ENCODE results near the gene ELAPOR1. TPM values are rescaled to one million over a fixed set of nuclear protein-coding genes. Genes with fewer than 3 reads are reported as not detected.

The ELAPOR1 gene
- total and polyA plus RNA-seq, 9 of the 15 experiments (the other 6 are each of a cell fraction or from before 2014, with no cell fraction given), result 0.07 to 1.2 (median 0.18) TPM

DNA sequence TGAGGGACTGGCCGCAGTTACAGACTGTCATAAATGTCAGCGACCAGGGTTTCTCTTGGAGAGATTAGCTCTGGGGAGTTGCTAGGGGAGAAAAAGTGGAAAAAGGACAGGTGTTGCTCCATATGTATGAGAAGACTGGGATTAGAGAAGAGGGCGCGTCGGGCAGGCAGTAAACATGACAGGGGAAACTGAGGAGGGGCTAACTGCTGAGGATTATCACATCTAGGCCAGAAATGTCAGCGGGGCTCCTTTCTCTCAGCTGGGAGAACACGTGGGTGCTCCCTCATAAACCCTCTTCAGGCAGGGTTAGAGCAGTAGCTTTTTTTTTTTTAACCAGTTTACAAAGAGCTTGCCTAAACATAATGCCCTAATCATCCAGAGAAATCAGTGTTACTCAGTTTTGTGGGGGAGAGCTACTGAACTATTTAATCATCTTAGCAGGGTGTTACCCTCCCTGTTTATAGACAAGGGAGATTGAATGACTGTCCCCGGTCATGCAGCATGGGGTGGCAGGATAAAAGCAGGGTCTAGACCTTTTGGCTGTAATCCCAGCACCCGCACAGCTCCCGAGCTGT, 35.2 kb downstream of the ELAPOR1 start (continued):
- TF ChIP-seq, protein P1, sequence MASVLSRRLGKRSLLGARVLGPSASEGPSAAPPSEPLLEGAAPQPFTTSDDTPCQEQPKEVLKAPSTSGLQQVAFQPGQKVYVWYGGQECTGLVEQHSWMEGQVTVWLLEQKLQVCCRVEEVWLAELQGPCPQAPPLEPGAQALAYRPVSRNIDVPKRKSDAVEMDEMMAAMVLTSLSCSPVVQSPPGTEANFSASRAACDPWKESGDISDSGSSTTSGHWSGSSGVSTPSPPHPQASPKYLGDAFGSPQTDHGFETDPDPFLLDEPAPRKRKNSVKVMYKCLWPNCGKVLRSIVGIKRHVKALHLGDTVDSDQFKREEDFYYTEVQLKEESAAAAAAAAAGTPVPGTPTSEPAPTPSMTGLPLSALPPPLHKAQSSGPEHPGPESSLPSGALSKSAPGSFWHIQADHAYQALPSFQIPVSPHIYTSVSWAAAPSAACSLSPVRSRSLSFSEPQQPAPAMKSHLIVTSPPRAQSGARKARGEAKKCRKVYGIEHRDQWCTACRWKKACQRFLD (CRISPR knock-in tag; IDR thresholded peaks at IDR 0.05), result peak; percentile 77
- TF ChIP-seq, protein P2, sequence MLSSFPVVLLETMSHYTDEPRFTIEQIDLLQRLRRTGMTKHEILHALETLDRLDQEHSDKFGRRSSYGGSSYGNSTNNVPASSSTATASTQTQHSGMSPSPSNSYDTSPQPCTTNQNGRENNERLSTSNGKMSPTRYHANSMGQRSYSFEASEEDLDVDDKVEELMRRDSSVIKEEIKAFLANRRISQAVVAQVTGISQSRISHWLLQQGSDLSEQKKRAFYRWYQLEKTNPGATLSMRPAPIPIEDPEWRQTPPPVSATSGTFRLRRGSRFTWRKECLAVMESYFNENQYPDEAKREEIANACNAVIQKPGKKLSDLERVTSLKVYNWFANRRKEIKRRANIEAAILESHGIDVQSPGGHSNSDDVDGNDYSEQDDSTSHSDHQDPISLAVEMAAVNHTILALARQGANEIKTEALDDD (IDR thresholded peaks at IDR 0.05), result peak; percentile 85
- TF ChIP-seq SMARCC2 (IDR thresholded peaks at IDR 0.05; ENCODE audit: low read depth) (0 out of 2 replicates have a peak, but pooled peaks have one; percentile 28), HDAC1 (IDR thresholded peaks at IDR 0.05) (peak in 1 of 2 experiments; percentile 89; a peak in 2 of 4 replicates), ZFP36 (IDR thresholded peaks at IDR 0.05; ENCODE audit: low read depth, low read length, partially characterized antibody) (no peak), HMGN3 (IDR thresholded peaks at IDR 0.05; ENCODE audit: borderline replicate concordance, extremely low read depth, insufficient read length, low read depth, low read length) (no peak), GATA2 (CRISPR knock-in tag; IDR thresholded peaks at IDR 0.05) (peak; percentile 49), KDM1A (IDR thresholded peaks at IDR 0.05) (peak; percentile 98), FOXA1 (IDR thresholded peaks at IDR 0.05; ENCODE audit: borderline replicate concordance) (no peak), ZNF232 (CRISPR knock-in tag; IDR thresholded peaks at IDR 0.05) (no peak), ZNF316 (IDR thresholded peaks at IDR 0.05) (no peak), ZNF589 (CRISPR knock-in tag; IDR thresholded peaks at IDR 0.05; ENCODE audit: low read depth) (no peak), EGR1 (conservative IDR thresholded peaks at IDR 0.05) (peak; percentile 47; the same call in 1 of the 2 replicates), THRAP3 (IDR thresholded peaks at IDR 0.05; ENCODE audit: borderline replicate concordance) (no peak), TGIF2 (CRISPR knock-in tag; IDR thresholded peaks at IDR 0.05) (no peak), MTA2 (IDR thresholded peaks at IDR 0.05; ENCODE audit: low read depth) (0 out of 2 replicates have a peak, but pooled peaks have one; percentile 18), SMARCE1 (IDR thresholded peaks at IDR 0.05) (peak; percentile 59; the same call in 1 of the 2 replicates), TEAD1 (CRISPR knock-in tag; IDR thresholded peaks at IDR 0.05) (0 out of 4 replicates have a peak, but pooled peaks of 1 of the 2 experiments have one; percentile 18), XRCC4 (IDR thresholded peaks at IDR 0.05; ENCODE audit: extremely low read depth, insufficient read depth, insufficient read length) (no peak), SMARCA4 (IDR thresholded peaks at IDR 0.05) (peak; percentile 72), PML (IDR thresholded peaks at IDR 0.05; ENCODE audit: low read length) (0 out of 2 replicates have a peak, but pooled peaks have one; percentile 25), JUND (IDR thresholded peaks at IDR 0.05; ENCODE audit: borderline replicate concordance, low read depth, low read length) (peak; percentile 25; the same call in 1 of the 2 replicates), JUND (tag; IDR thresholded peaks at IDR 0.05; ENCODE audit: borderline replicate concordance, low read depth, low read length) (no peak; the same call in 2 of the 3 replicates), FOSL1 (tag; conservative IDR thresholded peaks at IDR 0.05) (peak; percentile 64; the same call in 1 of the 2 replicates), NCOR1 (IDR thresholded peaks at IDR 0.05) (peak; percentile 79), TBL1XR1 (IDR thresholded peaks at IDR 0.05; ENCODE audit: low read length in 2 of 2) (0 out of 4 replicates have a peak, but pooled peaks of 1 of the 2 experiments have one; percentile 12), HDAC2 (IDR thresholded peaks at IDR 0.05) (peak; percentile 82)
- TF ChIP-seq, protein P3, sequence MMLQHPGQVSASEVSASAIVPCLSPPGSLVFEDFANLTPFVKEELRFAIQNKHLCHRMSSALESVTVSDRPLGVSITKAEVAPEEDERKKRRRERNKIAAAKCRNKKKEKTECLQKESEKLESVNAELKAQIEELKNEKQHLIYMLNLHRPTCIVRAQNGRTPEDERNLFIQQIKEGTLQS (IDR thresholded peaks at IDR 0.05), result peak; percentile 33; the same call in 1 of the 2 replicates
- TF ChIP-seq, protein P3 (CRISPR knock-in tag; conservative IDR thresholded peaks at IDR 0.05), result no peak

Data from K562 (cell line).